Stimulated activated naive CD8-positive, alpha-beta T cell treated with anti-CD3 and anti-CD28 coated beads, Interleukin-15, Interleukin-2, amounts not matched to agents 100 ng/mL and 50 ng/mL, for 24 hours (primary cell): Measurements from ENCODE around the gene NAA38.
"Not testable (repeated sequence)": the region's sequence is repeated elsewhere in the genome, so short reads cannot be mapped to it uniquely, and the experiment has no call there.

ENCODE experiments used
- H3K27ac Mint-ChIP-seq: one replicate; pipeline ENCODE4 v1.8.0; 2021; ENCODE audit warnings: mild to moderate bottlenecking, mixed read lengths
- H3K27me3 Mint-ChIP-seq: one replicate; pipeline ENCODE4 v1.8.0; 2021; ENCODE audit warnings: mixed read lengths
- H3K36me3 Mint-ChIP-seq: one replicate; pipeline ENCODE4 v1.8.0; 2021; ENCODE audit warnings: low read depth, mixed read lengths
- H3K4me1 Mint-ChIP-seq: one replicate; pipeline ENCODE4 v1.8.0; 2021; ENCODE audit warnings: low read depth, mixed read lengths
- H3K4me3 Mint-ChIP-seq: one replicate; pipeline ENCODE4 v1.8.0; 2021; ENCODE audit warnings: mild to moderate bottlenecking, mixed read lengths
- H3K9me3 Mint-ChIP-seq: one replicate; pipeline ENCODE4 v1.8.0; 2021; ENCODE audit warnings: mixed read lengths

Gene NAA38

GRCh38 chr17:7885367-7886226 is 28.2 kb upstream of the NAA38 start:
- Mint-ChIP-seq H3K36me3 (peaks cover 11% of the 10 kb centered on the region), H3K27me3 (no peaks in the 10 kb centered on the region), H3K4me1 (peaks cover 3% of the 10 kb centered on the region), H3K27ac (no peak overlapping the region), H3K4me3 (no peak overlapping the region), H3K9me3 (no peaks in the 10 kb centered on the region)

- H3K27ac Mint-ChIP-seq, result peak overlapping the region; percentile 83
- peak overlapping the region; percentile 69 for H3K4me3 Mint-ChIP-seq
Observed at GRCh38 chr17:7884581-7885366, 27.4 kb upstream of the NAA38 start.

GRCh38 chr17:7883781-7884386 is 26.5 kb upstream of the NAA38 start:
- no peaks in the 10 kb centered on the region for H3K36me3 Mint-ChIP-seq
- H3K9me3 Mint-ChIP-seq, result no peaks in the 10 kb centered on the region
- peak overlapping the region; percentile 74 for H3K4me3 Mint-ChIP-seq
- peak overlapping the region; percentile 80 for H3K27ac Mint-ChIP-seq
- no peaks in the 10 kb centered on the region for H3K27me3 Mint-ChIP-seq
- no peaks in the 10 kb centered on the region for H3K4me1 Mint-ChIP-seq

More at GRCh38 chr17:7884581-7885366, 27.4 kb upstream of the NAA38 start:
- H3K4me1 Mint-ChIP-seq, result no peaks in the 10 kb centered on the region
- no peaks in the 10 kb centered on the region for H3K9me3 Mint-ChIP-seq
- no peaks in the 10 kb centered on the region for H3K27me3 Mint-ChIP-seq
- peaks cover 5% of the 10 kb centered on the region for H3K36me3 Mint-ChIP-seq

GRCh38 chr17:7882629-7883028 is 25.3 kb upstream of the NAA38 start:
- H3K9me3 Mint-ChIP-seq, result no peaks in the 10 kb centered on the region
- no peak overlapping the region for H3K27ac Mint-ChIP-seq
- H3K4me1 Mint-ChIP-seq, result no peaks in the 10 kb centered on the region

DNA sequence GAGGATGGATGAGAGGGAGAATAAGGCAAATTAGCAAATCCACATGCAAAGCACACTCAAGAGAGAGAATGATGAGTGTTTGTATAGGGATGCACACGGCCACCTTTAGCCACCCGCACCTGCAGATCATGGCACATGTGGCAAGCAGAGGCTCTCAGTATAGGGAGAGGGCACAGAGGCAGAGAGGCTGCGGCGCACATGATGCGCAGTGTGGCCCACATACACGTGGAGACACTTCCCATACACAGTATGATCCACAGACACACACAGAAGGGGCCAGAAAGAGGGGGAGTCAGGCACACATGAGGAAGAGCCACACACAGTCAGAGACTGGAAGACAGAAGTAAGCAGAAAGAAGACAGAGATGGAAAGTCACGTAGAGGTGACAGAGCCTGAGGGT is 24.7 kb upstream of the NAA38 start:
- no peaks in the 10 kb centered on the region for H3K27me3 Mint-ChIP-seq
- no peaks in the 10 kb centered on the region for H3K36me3 Mint-ChIP-seq
- H3K9me3 Mint-ChIP-seq, result no peaks in the 10 kb centered on the region
- no peak overlapping the region for H3K4me3 Mint-ChIP-seq
- H3K27ac Mint-ChIP-seq, result no peak overlapping the region
- H3K4me1 Mint-ChIP-seq, result no peaks in the 10 kb centered on the region

More at GRCh38 chr17:7882629-7883028, 25.3 kb upstream of the NAA38 start:
- no peak overlapping the region for H3K4me3 Mint-ChIP-seq
- H3K36me3 Mint-ChIP-seq, result no peaks in the 10 kb centered on the region
- no peaks in the 10 kb centered on the region for H3K27me3 Mint-ChIP-seq

GRCh38 chr17:7881276-7882054 is 24.1 kb upstream of the NAA38 start:
- H3K36me3 Mint-ChIP-seq, result peaks cover under 1% of the 10 kb centered on the region
- H3K27me3 Mint-ChIP-seq, result no peaks in the 10 kb centered on the region
- H3K4me3 Mint-ChIP-seq, result no peak overlapping the region
- H3K4me1 Mint-ChIP-seq, result peaks cover under 1% of the 10 kb centered on the region
- H3K27ac Mint-ChIP-seq, result no peak overlapping the region
- no peaks in the 10 kb centered on the region for H3K9me3 Mint-ChIP-seq

DNA sequence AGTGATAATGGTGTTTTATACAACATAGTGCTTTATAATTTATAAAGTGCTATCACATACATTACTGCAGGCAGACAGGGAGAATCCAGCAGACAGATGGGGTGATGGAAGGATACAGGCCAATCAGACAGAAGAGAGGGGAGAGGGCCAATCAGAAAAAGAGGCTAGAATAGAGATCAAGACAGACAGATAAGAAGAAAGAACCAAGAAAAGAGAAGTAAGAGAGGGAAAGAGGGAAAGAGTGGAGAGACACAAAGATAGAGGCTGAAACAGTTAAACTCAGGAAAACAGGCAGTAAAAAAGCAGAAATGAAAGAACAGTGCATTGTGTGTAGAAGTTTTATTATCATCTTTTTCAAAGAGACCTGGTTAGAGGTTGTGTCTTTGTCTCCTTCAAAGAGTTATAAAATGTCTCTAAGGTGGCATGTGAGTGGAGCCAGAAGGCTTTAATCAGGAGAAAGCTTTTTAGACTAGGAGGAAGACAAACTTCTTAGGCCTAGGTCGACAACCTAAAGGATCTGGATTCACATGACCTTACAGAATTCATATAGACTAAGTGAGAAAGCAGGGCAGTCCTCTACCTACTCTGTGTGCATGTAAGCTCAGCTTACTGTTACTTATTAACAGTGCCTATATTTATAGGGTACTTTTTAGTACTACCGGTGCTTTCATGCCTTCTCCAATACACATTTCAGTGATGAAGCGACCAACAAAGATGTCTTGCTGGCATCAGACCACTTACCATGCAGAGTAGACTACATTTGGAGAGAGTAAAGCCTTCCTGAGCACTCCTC is 22.9 kb upstream of the NAA38 start:
- no peaks in the 10 kb centered on the region for H3K27me3 Mint-ChIP-seq
- H3K4me1 Mint-ChIP-seq, result peaks cover 4% of the 10 kb centered on the region
- no peak overlapping the region for H3K27ac Mint-ChIP-seq
- H3K4me3 Mint-ChIP-seq, result no peak overlapping the region
- H3K9me3 Mint-ChIP-seq, result no peaks in the 10 kb centered on the region
- peaks cover 11% of the 10 kb centered on the region for H3K36me3 Mint-ChIP-seq

DNA sequence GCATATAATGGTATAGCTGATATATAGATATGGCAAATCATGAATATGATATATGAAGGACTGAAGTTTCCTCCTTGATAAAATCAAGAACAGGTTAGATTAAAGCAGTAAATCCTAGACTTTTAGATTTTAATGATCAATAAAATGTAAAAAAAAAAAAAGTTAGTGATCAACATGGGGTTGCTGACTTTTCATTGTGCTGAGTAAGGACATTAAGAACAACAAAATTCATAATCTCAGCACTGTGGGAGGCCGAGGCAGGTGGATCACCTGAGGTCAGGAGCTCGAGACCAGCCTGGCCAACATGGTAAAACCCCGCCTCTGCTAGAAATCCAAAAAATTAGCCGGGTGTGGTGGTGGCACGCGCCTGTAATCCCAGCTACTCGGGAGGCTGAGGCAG is 20.9 kb upstream of the NAA38 start:
- no peak overlapping the region for H3K4me3 Mint-ChIP-seq
- peaks cover 17% of the 10 kb centered on the region for H3K36me3 Mint-ChIP-seq
- no peaks in the 10 kb centered on the region for H3K27me3 Mint-ChIP-seq
- H3K4me1 Mint-ChIP-seq, result peaks cover 4% of the 10 kb centered on the region
- no peak overlapping the region for H3K27ac Mint-ChIP-seq
- H3K9me3 Mint-ChIP-seq, result no peaks in the 10 kb centered on the region

DNA sequence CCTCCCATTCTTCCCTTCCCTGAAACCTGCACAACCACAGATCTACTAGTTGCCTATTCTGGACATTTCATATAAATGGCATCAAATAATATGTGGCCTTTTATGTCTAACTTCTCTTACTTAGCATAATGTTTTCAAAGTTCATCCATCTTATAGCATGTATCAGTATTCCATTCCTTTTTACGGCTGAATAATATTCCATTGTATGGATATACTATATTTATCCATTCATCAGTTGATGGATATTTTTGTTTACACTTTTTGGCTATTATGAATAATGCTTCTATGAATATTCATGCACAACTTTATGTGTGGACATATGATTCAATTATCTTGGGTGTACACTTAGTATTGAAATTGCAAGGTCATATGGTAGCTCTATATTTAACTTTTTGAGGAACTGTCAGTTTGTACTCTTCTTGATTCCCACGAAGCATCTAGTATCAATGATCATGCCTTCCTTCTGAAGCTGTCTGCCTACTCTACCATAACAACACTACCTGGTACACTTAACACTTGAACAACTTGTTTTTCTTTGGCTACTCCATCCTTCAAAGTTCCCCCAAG is 18.5 kb upstream of the NAA38 start:
- H3K9me3 Mint-ChIP-seq, result no peaks in the 10 kb centered on the region
- H3K36me3 Mint-ChIP-seq, result peaks cover 25% of the 10 kb centered on the region
- H3K27me3 Mint-ChIP-seq, result no peaks in the 10 kb centered on the region
- no peak overlapping the region for H3K27ac Mint-ChIP-seq
- H3K4me1 Mint-ChIP-seq, result peaks cover 4% of the 10 kb centered on the region
- H3K4me3 Mint-ChIP-seq, result no peak overlapping the region

DNA sequence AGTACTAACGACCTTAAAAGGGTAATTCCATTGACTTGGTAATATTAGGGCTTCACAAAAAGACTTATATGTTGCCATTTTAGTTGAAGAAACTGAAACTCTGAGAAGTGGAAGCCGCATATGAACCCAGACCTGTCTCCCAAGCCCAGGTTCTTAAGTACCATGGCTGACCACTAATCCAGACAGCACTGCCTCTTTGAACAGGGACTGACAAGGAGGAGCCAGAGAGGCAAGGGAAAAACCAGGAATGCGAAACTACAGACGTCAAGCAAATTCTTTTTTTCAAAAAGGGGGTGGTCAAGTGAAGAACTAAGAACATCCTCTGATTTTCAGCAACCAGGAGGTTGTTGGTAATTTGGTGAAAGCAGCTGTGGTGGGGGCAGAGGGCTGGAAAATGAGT is 15.7 kb upstream of the NAA38 start:
- Mint-ChIP-seq H3K27ac (no peak overlapping the region), H3K4me1 (peaks cover 14% of the 10 kb centered on the region), H3K4me3 (no peak overlapping the region), H3K27me3 (no peaks in the 10 kb centered on the region), H3K36me3 (peaks cover 26% of the 10 kb centered on the region), H3K9me3 (no peaks in the 10 kb centered on the region)

GRCh38 chr17:7867881-7868329 is 10.5 kb upstream of the NAA38 start:
- peaks cover 32% of the 10 kb centered on the region for H3K36me3 Mint-ChIP-seq
- H3K9me3 Mint-ChIP-seq, result no peaks in the 10 kb centered on the region
- H3K27me3 Mint-ChIP-seq, result no peaks in the 10 kb centered on the region
- no peak overlapping the region for H3K4me3 Mint-ChIP-seq
- H3K27ac Mint-ChIP-seq, result peak overlapping the region; percentile 1
- peaks cover 26% of the 10 kb centered on the region for H3K4me1 Mint-ChIP-seq

DNA sequence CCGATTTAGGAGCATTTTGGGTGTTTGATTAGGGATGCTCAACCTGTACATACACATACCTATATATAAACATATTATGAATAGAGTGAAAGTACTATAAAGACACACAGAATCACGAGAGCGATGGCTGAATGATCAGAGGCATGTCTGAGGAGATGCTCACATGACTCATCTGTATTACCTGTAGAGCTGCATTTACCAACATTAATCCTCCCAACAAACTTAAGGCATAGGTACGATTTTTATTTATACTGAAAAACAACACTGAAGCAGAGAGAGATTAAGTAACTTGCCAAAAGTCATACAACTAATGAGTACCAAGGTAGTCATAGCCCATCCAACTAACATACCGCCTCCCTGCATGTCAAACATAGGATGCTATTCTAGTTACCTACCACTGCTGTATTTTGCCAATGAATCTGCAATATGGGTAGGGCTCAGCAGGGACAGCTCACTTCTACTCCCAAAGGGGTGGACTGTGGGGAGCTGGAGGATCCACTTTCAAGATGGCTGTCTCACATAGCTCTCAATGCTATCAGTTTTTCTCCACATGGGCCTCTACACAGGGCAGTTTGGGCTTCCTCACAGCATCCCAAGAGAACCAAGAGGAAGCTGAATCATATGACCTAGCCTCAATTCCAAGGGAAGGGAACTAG is 7.8 kb upstream of the NAA38 start:
- H3K9me3 Mint-ChIP-seq, result no peaks in the 10 kb centered on the region
- no peak overlapping the region for H3K4me3 Mint-ChIP-seq
- no peak overlapping the region for H3K27ac Mint-ChIP-seq
- peaks cover 41% of the 10 kb centered on the region for H3K36me3 Mint-ChIP-seq
- H3K27me3 Mint-ChIP-seq, result no peaks in the 10 kb centered on the region
- peaks cover 30% of the 10 kb centered on the region for H3K4me1 Mint-ChIP-seq

DNA sequence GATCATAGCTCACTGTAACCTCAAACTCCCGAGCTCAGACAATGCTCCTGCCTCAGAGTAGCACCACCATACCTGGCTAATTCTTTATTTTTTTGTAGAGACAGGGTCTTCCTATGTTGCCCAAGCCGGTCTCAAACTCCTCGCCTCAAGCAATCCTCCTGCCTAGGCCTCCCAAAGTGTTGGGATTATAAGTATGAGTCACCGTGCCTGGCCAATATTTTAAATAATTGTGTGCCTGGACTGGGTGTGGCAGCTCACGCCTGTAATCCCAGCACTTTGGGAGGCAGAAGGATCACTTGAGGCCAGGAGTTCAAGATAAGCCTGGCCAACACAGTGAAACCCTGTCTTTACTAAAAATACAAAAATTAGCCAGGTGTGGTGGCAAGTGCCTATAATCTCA is 7.0 kb upstream of the NAA38 start:
- Mint-ChIP-seq H3K36me3 (peaks cover 48% of the 10 kb centered on the region), H3K4me1 (peaks cover 35% of the 10 kb centered on the region)
- H3K27me3 Mint-ChIP-seq, H3K4me3 Mint-ChIP-seq, H3K9me3 Mint-ChIP-seq, H3K27ac Mint-ChIP-seq: not testable (repeated sequence)
